Right lobe of liver (tissue), 6 donors: ENCODE data around the gene BZW1. TPM values are rescaled to one million over a fixed set of nuclear protein-coding genes. Genes with fewer than 3 reads are reported as not detected.

Experiments
- ATAC-seq, 4 donors: fragments of 200-7000 bp; cut with Tn5 transposase; one replicate each; pipeline ENCODE4 v1.9.1; 2020; ENCODE audit warnings: mild to moderate bottlenecking in 4 of 4, moderate library complexity in 4 of 4
- DNase-seq, 3 donors: peaks; one replicate each; pipeline ENCODE4 v3.0.0-alpha.2; 2020
- H3K27ac ChIP-seq, 3 donors: fragments of 200-600 bp; one replicate each; pipeline ENCODE4 v1.8.0; 2022
- H3K27me3 ChIP-seq, 2 donors: fragments of 200-600 bp; one replicate each; pipeline ENCODE4 v1.8.0; 2022
- H3K36me3 ChIP-seq, 4 donors: fragments of 200-600 bp; sonication (generic) in 1 of 4; one replicate each; pipeline versions ENCODE4 v1.5.1 to v1.8.0; 2017 to 2022; ENCODE audit warnings: control low read depth in 1 of 4
- H3K4me1 ChIP-seq, 4 donors: fragments of 200-600 bp; sonication (generic) in 1 of 4; one replicate each; pipeline versions ENCODE4 v1.5.1 to v1.8.0; 2017 to 2022; ENCODE audit warnings: control low read depth in 1 of 4
- H3K4me3 ChIP-seq, 3 donors: fragments of 200-600 bp; one replicate each; pipeline ENCODE4 v1.8.0; 2022
- H3K9me3 ChIP-seq, 4 donors: fragments of 200-600 bp; sonication (generic) in 1 of 4; one replicate each; pipeline versions ENCODE4 v1.5.1 to v1.8.0; 2017 to 2022; ENCODE audit warnings: control low read depth in 1 of 4
- CTCF ChIP-seq, 4 donors: fragments of 200-600 bp in 3 of 4; fragments of 450-650 bp in 1 of 4; IDR thresholded peaks; one replicate each; pipeline versions ENCODE4 v1.5.1 to v1.8.0; 2016 to 2022; ENCODE audit warnings: antibody characterized with exemption in 4 of 4, mild to moderate bottlenecking in 2 of 4
- POLR2A ChIP-seq: fragments of 450-650 bp; IDR thresholded peaks from one replicate; pipeline ENCODE4 v1.6.1; 2017; ENCODE audit warnings: antibody characterized with exemption, mild to moderate bottlenecking
- WGBS: methylation state at CpG from one replicate; pipeline ENCODE4 v1.1.6; 2018; ENCODE audit warnings: low coverage, low lambda C conversion rate; ENCODE audit not compliant: insufficient coverage; ENCODE audit errors: missing lambda C conversion rate; 5-methylcytosine and 5-hydroxymethylcytosine counted together
- intact Hi-C, 2 donors: fragments of 100-400 bp; cut with DNase I; formaldehyde crosslinking; loops; one replicate each; pipeline versions ENCODE4 v1.11.2 to v1.14.1; 2022
- total RNA-seq, 6 experiments: library from RNA; depleted of rRNA in 2 of 6; stranded (reverse); fragments of >200 nt in 2 of 6; fragmentation: NEBNext Ultra II Directional in 3 of 6; extraction: Animal tissue kit (Norgen Biotek cat#: 25700) in 3 of 6; gene quantifications; one replicate each; pipeline versions ENCODE4 v1.1.0 to v1.2.4, GENCODE V29; 2016 to 2023
- donor health status: DM: no; HTN: yes; CAD: no.
- donor health status: DM: no; HTN: no; CAD: no.
- donor health status: DM: no; HTN: no; CAD: no.
- donor health status: DM: no; HTN: yes; CAD: no.
- donor health status: DM: no; HTN: yes; CAD: no.

Gene BZW1
- total RNA-seq, 6 experiments from 2014 or later = 176 to 239 (median 210) TPM

GRCh38 chr2:200774920-200775319 is 36.8 kb upstream of the BZW1 start:
- no peaks in the 10 kb centered on the region for H3K36me3 ChIP-seq
- no peak for ATAC-seq
- H3K4me1 ChIP-seq = peaks cover 0 to 16% (median 5%) of the 10 kb centered on the region in 4 donors
- H3K9me3 ChIP-seq = no peaks in the 10 kb centered on the region
- H3K27ac ChIP-seq = no peak overlapping the region
- no peaks in the 10 kb centered on the region for H3K27me3 ChIP-seq
- TF ChIP-seq CTCF (IDR thresholded peaks at IDR 0.05) (no peak), POLR2A (no peak)
- intact Hi-C loops = no loop called here
- no peak overlapping the region for H3K4me3 ChIP-seq
- no peak for DNase-seq
- WGBS = 92% methylated on average over 1 of the region's 1 CpG

DNA sequence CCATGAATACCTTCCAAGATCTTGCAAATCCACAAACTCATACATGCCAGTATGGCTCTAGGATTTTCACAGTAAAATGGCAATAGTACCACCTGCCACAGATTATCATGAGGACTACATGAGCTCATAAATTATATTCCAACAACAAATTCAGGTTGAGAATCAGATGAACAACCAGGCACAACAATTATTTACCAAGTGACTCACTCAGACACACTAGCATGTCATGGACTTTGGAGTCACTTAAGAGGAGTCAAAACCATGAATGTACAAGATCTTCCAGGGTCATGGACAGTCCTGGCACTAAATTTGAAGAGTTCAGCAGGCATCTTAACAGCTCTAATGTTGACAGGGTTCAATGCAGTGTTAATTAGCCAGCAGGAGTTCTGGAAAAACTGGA is 34.4 kb upstream of the BZW1 start:
- ATAC-seq (peak; percentile 87 to 94 (median 88)), DNase-seq (no peak)
- Histone ChIP-seq H3K27ac (peak overlapping the region; percentile 55 to 70 (median 55)), H3K9me3 (no peaks in the 10 kb centered on the region), H3K4me3 (no peak overlapping the region), H3K36me3 (no peaks in the 10 kb centered on the region), H3K27me3 (no peaks in the 10 kb centered on the region), H3K4me1 (peaks cover 0 to 16% (median 5%) of the 10 kb centered on the region in 4 donors)
- no peak for TF ChIP-seq POLR2A
- TF ChIP-seq CTCF (IDR thresholded peaks at IDR 0.05) = no peak
- intact Hi-C loops = no loop called here

- 20% methylated on average over 5 of the region's 7 CpGs for WGBS
- Histone ChIP-seq H3K36me3 (no peaks in the 10 kb centered on the region), H3K4me1 (peaks cover 0 to 16% (median 5%) of the 10 kb centered on the region in 4 donors), H3K27ac (peak overlapping the region in 2 of 3 donors; percentile 3 to 5), H3K27me3 (no peaks in the 10 kb centered on the region), H3K4me3 (no peak overlapping the region), H3K9me3 (no peaks in the 10 kb centered on the region)
- intact Hi-C loops = no loop called here
- ATAC-seq (peak in 3 of 4 donors; percentile 25 to 74 (median 37)), DNase-seq (no peak)
- TF ChIP-seq CTCF (IDR thresholded peaks at IDR 0.05) (no peak), POLR2A (no peak)
These were observed 33.7 kb upstream of the BZW1 start for GRCh38 chr2:200778038-200778437.

GRCh38 chr2:200779214-200779613 is 32.5 kb upstream of the BZW1 start:
- Histone ChIP-seq H3K27ac (no peak overlapping the region), H3K9me3 (no peaks in the 10 kb centered on the region), H3K36me3 (no peaks in the 10 kb centered on the region), H3K4me3 (no peak overlapping the region), H3K27me3 (no peaks in the 10 kb centered on the region), H3K4me1 (peaks cover 0 to 16% (median 5%) of the 10 kb centered on the region in 4 donors)
- TF ChIP-seq CTCF (IDR thresholded peaks at IDR 0.05) (no peak), POLR2A (no peak)
- DNase-seq (no peak), ATAC-seq (peak in 3 of 4 donors; percentile 13 to 32 (median 23))
- intact Hi-C loops = no loop called here
- no CpG with 5 or more reads among the region's 2 CpGs for WGBS

DNA sequence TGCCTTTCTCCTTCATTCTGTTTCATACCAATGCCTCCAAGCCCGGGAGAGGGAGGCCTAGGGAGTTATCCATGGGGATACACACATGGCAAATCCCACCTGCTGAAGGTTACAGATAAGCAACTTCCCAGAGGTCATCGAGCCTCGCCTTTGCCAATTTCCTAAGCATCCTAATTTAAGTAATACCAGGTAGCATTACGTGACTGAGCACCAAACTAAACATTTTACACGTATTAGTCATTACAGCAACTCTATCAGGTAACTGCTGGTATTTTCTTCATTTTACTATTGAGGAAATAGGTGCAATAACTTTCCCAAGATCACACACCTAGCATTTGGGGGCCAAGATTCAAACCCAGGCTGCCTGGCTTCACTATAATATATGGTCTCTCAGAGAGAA is 30.1 kb upstream of the BZW1 start:
- Histone ChIP-seq H3K27me3 (no peaks in the 10 kb centered on the region), H3K9me3 (no peaks in the 10 kb centered on the region), H3K27ac (no peak overlapping the region), H3K36me3 (no peaks in the 10 kb centered on the region), H3K4me3 (no peak overlapping the region), H3K4me1 (peaks cover 0 to 16% (median 3%) of the 10 kb centered on the region in 4 donors)
- no peak for TF ChIP-seq CTCF (IDR thresholded peaks at IDR 0.05)
- intact Hi-C loops = no loop called here
- 79% methylated on average over 5 of the region's 5 CpGs for WGBS
- no peak for DNase-seq
- ATAC-seq = no peak
